ENCODE data around the gene CNGB1. TPM values are rescaled to one million over a fixed set of nuclear protein-coding genes. Genes with fewer than 3 reads are reported as not detected.
"Not testable (repeated sequence)": the region's sequence is repeated elsewhere in the genome, so short reads cannot be mapped to it uniquely, and the experiment has no call there.

The CNGB1 gene
- total RNA-seq, 2 experiments from 2014 or later, result not detected

GRCh38 chr16:57982385-57982784 is 11.5 kb upstream of the CNGB1 start:
- no peaks in the 10 kb centered on the region for H3K79me2 ChIP-seq (ENCODE audit: insufficient read depth, low read depth, low read length)
- H3K4me3 ChIP-seq (ENCODE audit: low read depth, low read length, poor library complexity, severe bottlenecking), result no peak overlapping the region
- no peaks in the 10 kb centered on the region for H3K9me2 ChIP-seq (ENCODE audit: insufficient read depth, low read length)
- no TSS peak for BruUV-seq (replicated peaks)
- peaks cover 14% of the 10 kb centered on the region for H3K4me1 ChIP-seq (ENCODE audit: insufficient read depth, low read length, poor library complexity, severe bottlenecking)
- no peak for DNase-seq (ENCODE audit: low spot score)
- no peaks in the 10 kb centered on the region for H4K20me1 ChIP-seq (ENCODE audit: insufficient read depth, low read length)
- no peaks in the 10 kb centered on the region for H3K9me3 ChIP-seq (ENCODE audit: low read length)
- H3K27ac ChIP-seq (ENCODE audit: low read depth, low read length, poor library complexity, severe bottlenecking), result no peak overlapping the region
- no peak overlapping the region for H3K4me2 ChIP-seq (ENCODE audit: low read length)
- intact Hi-C loops (cut with micrococcal nuclease; ENCODE audit: unreplicated experiment), result no loop called here
- ChIA-PET POLR2A (no interaction called here), CTCF (ENCODE audit: unreplicated experiment) (interaction anchor here (0.5 kb wide), 1 partner anchor 146 kb away, joined by 3 read pairs; no protein-coding TSS in a partner anchor)
- H2AFZ ChIP-seq (ENCODE audit: low read length), result 0 out of 2 replicates have a peak overlapping the region, but pooled peaks have one; percentile 22
- no peak for TF ChIP-seq EZH2phosphoT487 (IDR thresholded peaks at IDR 0.05; ENCODE audit: borderline replicate concordance, low read depth, low read length)
- TF ChIP-seq CTCF (conservative IDR thresholded peaks at IDR 0.05; ENCODE audit: low read length), result no peak
- no peaks in the 10 kb centered on the region for H3K36me3 ChIP-seq (ENCODE audit: insufficient read depth, low read length)

GRCh38 chr16:57981636-57982035 is 10.7 kb upstream of the CNGB1 start:
- no peak overlapping the region for H3K27ac ChIP-seq (ENCODE audit: low read depth, low read length, poor library complexity, severe bottlenecking)
- DNase-seq (ENCODE audit: low spot score), result peak; percentile 7
- H3K4me1 ChIP-seq (ENCODE audit: insufficient read depth, low read length, poor library complexity, severe bottlenecking), result peaks cover 14% of the 10 kb centered on the region
- H3K9me2 ChIP-seq (ENCODE audit: insufficient read depth, low read length), result no peaks in the 10 kb centered on the region
- TF ChIP-seq EZH2phosphoT487 (IDR thresholded peaks at IDR 0.05; ENCODE audit: borderline replicate concordance, low read depth, low read length) (no peak), CTCF (conservative IDR thresholded peaks at IDR 0.05; ENCODE audit: low read length) (no peak)
- intact Hi-C loops (cut with micrococcal nuclease; ENCODE audit: unreplicated experiment), result no loop called here
- no peak overlapping the region for H3K4me2 ChIP-seq (ENCODE audit: low read length)
- H2AFZ ChIP-seq (ENCODE audit: low read length), result 0 out of 2 replicates have a peak overlapping the region, but pooled peaks have one; percentile 22
- H3K9me3 ChIP-seq (ENCODE audit: low read length), result no peaks in the 10 kb centered on the region
- H4K20me1 ChIP-seq (ENCODE audit: insufficient read depth, low read length), result no peaks in the 10 kb centered on the region
- no TSS peak for BruUV-seq (replicated peaks)
- H3K79me2 ChIP-seq (ENCODE audit: insufficient read depth, low read depth, low read length), result no peaks in the 10 kb centered on the region
- ChIA-PET POLR2A (interaction anchor here (0.6 kb wide), 1 partner anchor 181 kb away, joined by 3 read pairs; no protein-coding TSS in a partner anchor), CTCF (ENCODE audit: unreplicated experiment) (no interaction called here)
- no peaks in the 10 kb centered on the region for H3K36me3 ChIP-seq (ENCODE audit: insufficient read depth, low read length)
- no peak overlapping the region for H3K4me3 ChIP-seq (ENCODE audit: low read depth, low read length, poor library complexity, severe bottlenecking)

- Histone ChIP-seq H4K20me1 (ENCODE audit: insufficient read depth, low read length) (no peaks in the 10 kb centered on the region), H3K9me2 (ENCODE audit: insufficient read depth, low read length) (no peaks in the 10 kb centered on the region), H3K4me2 (ENCODE audit: low read length) (no peak overlapping the region), H3K79me2 (ENCODE audit: insufficient read depth, low read depth, low read length) (no peaks in the 10 kb centered on the region), H3K9me3 (ENCODE audit: low read length) (no peaks in the 10 kb centered on the region), H3K4me3 (ENCODE audit: low read depth, low read length, poor library complexity, severe bottlenecking) (no peak overlapping the region), H3K4me1 (ENCODE audit: insufficient read depth, low read length, poor library complexity, severe bottlenecking) (peaks cover 14% of the 10 kb centered on the region), H3K36me3 (ENCODE audit: insufficient read depth, low read length) (no peaks in the 10 kb centered on the region), H3K27ac (ENCODE audit: low read depth, low read length, poor library complexity, severe bottlenecking) (no peak overlapping the region), H2AFZ (ENCODE audit: low read length) (no peak overlapping the region)
- no peak for DNase-seq (ENCODE audit: low spot score)
- TF ChIP-seq CTCF (conservative IDR thresholded peaks at IDR 0.05; ENCODE audit: low read length), result no peak
- no peak for TF ChIP-seq EZH2phosphoT487 (IDR thresholded peaks at IDR 0.05; ENCODE audit: borderline replicate concordance, low read depth, low read length)
- POLR2A ChIA-PET, result no interaction called here
- intact Hi-C loops (cut with micrococcal nuclease; ENCODE audit: unreplicated experiment), result no loop called here
- CTCF ChIA-PET (ENCODE audit: unreplicated experiment), result no interaction called here
- BruUV-seq (replicated peaks), result no TSS peak
Measured at GRCh38 chr16:57979006-57979585, 8.2 kb upstream of the CNGB1 start.

GRCh38 chr16:57978070-57978465 is 7.1 kb upstream of the CNGB1 start:
- H3K4me3 ChIP-seq (ENCODE audit: low read depth, low read length, poor library complexity, severe bottlenecking); BruUV-seq (replicated peaks); H3K9me2 ChIP-seq (ENCODE audit: insufficient read depth, low read length); H3K4me2 ChIP-seq (ENCODE audit: low read length); H2AFZ ChIP-seq (ENCODE audit: low read length); intact Hi-C loops (cut with micrococcal nuclease; ENCODE audit: unreplicated experiment); H4K20me1 ChIP-seq (ENCODE audit: insufficient read depth, low read length); H3K36me3 ChIP-seq (ENCODE audit: insufficient read depth, low read length); H3K27ac ChIP-seq (ENCODE audit: low read depth, low read length, poor library complexity, severe bottlenecking); H3K9me3 ChIP-seq (ENCODE audit: low read length); DNase-seq (ENCODE audit: low spot score); H3K79me2 ChIP-seq (ENCODE audit: insufficient read depth, low read depth, low read length); POLR2A ChIA-PET: not testable (repeated sequence)
- CTCF ChIA-PET (ENCODE audit: unreplicated experiment), result interaction anchor here (0.6 kb wide), 1 partner anchor 1921 kb away, joined by 3 read pairs; no protein-coding TSS in a partner anchor
- H3K4me1 ChIP-seq (ENCODE audit: insufficient read depth, low read length, poor library complexity, severe bottlenecking), result peaks cover 13% of the 10 kb centered on the region

All from OCI-LY7 (cell line).